ENCODE data around the gene P2RX6. TPM values are rescaled to one million over a fixed set of nuclear protein-coding genes. Genes with fewer than 3 reads are reported as not detected.

Gene P2RX6
- total and polyA plus RNA-seq, 2 experiments from 2014 or later: 3.3 to 8.0 TPM

DNA sequence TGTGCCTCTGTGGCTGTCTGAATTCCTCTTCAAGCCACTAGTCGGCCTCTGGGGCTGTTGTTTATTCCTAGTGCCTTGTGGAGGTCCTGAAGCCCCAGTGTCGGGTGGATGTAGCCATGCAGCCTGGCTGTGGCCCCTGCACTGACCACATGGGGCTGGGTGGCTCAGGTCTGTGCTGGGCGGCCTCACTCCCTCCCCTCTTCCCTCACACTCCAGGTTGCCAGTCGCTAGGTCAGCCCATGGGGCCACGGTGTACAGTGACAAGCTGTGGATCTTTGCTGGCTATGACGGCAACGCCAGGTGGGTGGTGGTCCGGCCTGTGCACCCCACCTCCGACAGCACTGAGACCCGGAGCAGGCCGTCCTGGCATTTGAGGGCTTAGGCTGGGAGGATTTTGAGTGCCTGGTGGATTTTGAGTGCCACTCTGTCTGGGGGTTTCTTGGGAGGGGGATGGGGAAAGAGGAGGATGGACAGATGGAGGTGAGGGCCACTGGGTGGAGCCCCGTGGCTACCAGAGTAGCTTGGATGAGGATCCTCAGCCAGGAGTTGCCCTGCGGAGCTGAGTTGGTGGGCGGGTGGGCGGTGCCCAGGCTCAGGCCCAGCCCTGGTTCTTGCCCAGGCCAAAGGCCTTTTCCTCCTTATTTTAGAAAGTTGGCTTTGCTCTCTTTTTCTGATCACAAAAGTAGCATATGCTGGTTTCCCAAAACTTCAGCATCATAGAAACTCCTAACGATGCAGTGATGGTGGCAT, 26.2 kb upstream of the P2RX6 start:
- Histone ChIP-seq H3K9me2 (replicated peaks; ENCODE audit: insufficient read depth) (no peaks in the 10 kb centered on the region), H4K20me1 (ENCODE audit: insufficient read depth, poor library complexity, severe bottlenecking) (no peaks in the 10 kb centered on the region), H3K27ac (no peak overlapping the region), H3K4me2 (no peak overlapping the region), H3K4me1 (ENCODE audit: insufficient read depth) (no peaks in the 10 kb centered on the region), H3K4me3 (no peak overlapping the region), H3K36me3 (replicated peaks; ENCODE audit: insufficient read depth, low read depth) (no peaks in the 10 kb centered on the region), H3K9me3 (ENCODE audit: low read depth) (no peaks in the 10 kb centered on the region), H2AFZ (no peak overlapping the region), H3K79me2 (no peaks in the 10 kb centered on the region), H3K27me3 (no peaks in the 10 kb centered on the region)
- TF ChIP-seq EZH2phosphoT487 (IDR thresholded peaks at IDR 0.05; ENCODE audit: low read depth, severe bottlenecking, unreplicated experiment) (no peak), EZH2 (IDR thresholded peaks at IDR 0.05; ENCODE audit: borderline replicate concordance) (no peak)
- TF ChIP-seq, protein P1, sequence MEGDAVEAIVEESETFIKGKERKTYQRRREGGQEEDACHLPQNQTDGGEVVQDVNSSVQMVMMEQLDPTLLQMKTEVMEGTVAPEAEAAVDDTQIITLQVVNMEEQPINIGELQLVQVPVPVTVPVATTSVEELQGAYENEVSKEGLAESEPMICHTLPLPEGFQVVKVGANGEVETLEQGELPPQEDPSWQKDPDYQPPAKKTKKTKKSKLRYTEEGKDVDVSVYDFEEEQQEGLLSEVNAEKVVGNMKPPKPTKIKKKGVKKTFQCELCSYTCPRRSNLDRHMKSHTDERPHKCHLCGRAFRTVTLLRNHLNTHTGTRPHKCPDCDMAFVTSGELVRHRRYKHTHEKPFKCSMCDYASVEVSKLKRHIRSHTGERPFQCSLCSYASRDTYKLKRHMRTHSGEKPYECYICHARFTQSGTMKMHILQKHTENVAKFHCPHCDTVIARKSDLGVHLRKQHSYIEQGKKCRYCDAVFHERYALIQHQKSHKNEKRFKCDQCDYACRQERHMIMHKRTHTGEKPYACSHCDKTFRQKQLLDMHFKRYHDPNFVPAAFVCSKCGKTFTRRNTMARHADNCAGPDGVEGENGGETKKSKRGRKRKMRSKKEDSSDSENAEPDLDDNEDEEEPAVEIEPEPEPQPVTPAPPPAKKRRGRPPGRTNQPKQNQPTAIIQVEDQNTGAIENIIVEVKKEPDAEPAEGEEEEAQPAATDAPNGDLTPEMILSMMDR (IDR thresholded peaks at IDR 0.05; ENCODE audit: poor library complexity): no peak
- 96% methylated on average over 16 of the region's 16 CpGs for WGBS (ENCODE audit: low lambda C conversion rate, missing lambda C conversion rate)
- DNase-seq (ENCODE audit: low spot score): no peak

DNA sequence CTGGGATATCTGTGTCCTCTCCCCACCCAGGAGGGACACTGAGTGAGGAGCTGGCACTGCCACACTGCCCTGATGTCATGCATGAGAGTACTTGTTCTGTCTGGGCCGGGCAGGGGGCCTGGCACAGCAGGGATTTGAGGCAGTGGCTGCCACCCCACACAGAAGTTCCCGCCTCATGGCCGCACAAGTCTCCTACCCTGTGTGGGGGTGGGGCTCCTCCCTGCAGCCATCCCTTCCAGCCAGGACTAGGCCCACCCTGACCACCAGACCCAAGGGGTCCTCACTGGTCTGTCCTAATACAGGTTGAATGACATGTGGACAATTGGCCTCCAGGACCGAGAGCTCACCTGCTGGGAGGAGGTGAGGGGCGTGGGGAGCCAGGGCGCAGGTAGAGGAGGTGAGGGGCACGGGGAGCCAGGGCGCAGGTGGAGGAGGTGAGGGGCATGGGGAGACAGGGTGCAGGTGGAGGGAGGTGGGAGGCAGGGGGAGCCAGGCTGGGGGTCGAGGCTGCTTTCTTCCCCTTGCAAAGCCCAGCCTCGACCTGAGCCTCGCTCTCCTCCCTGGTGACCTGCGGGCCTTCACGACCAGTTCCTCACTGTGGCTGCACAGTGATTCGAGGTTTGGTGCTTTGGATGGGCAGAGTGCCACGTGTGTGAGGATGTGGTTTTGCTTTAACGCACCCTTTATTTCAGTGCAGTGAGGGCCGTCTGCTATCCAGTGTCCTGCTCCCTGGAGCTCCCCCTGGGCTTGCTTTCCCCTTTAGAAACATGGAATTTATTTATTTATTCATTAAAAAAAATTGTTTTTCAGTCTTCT, 25.4 kb upstream of the P2RX6 start:
- no peaks in the 10 kb centered on the region for H3K9me3 ChIP-seq (ENCODE audit: low read depth)
- no peaks in the 10 kb centered on the region for H4K20me1 ChIP-seq (ENCODE audit: insufficient read depth, poor library complexity, severe bottlenecking)
- TF ChIP-seq EZH2 (IDR thresholded peaks at IDR 0.05; ENCODE audit: borderline replicate concordance): no peak
- no peak for TF ChIP-seq EZH2phosphoT487 (IDR thresholded peaks at IDR 0.05; ENCODE audit: low read depth, severe bottlenecking, unreplicated experiment)
- TF ChIP-seq, protein P1 (IDR thresholded peaks at IDR 0.05; ENCODE audit: poor library complexity): no peak
- H3K4me3 ChIP-seq: no peak overlapping the region
- no peaks in the 10 kb centered on the region for H3K27me3 ChIP-seq
- no peak overlapping the region for H3K27ac ChIP-seq
- H3K9me2 ChIP-seq (replicated peaks; ENCODE audit: insufficient read depth): no peaks in the 10 kb centered on the region
- no peak overlapping the region for H3K4me2 ChIP-seq
- no peak for DNase-seq (ENCODE audit: low spot score)
- no peak overlapping the region for H2AFZ ChIP-seq
- H3K79me2 ChIP-seq: no peaks in the 10 kb centered on the region
- no peaks in the 10 kb centered on the region for H3K36me3 ChIP-seq (replicated peaks; ENCODE audit: insufficient read depth, low read depth)
- 85% methylated on average over 14 of the region's 17 CpGs for WGBS (ENCODE audit: low lambda C conversion rate, missing lambda C conversion rate)
- no peaks in the 10 kb centered on the region for H3K4me1 ChIP-seq (ENCODE audit: insufficient read depth)

DNA sequence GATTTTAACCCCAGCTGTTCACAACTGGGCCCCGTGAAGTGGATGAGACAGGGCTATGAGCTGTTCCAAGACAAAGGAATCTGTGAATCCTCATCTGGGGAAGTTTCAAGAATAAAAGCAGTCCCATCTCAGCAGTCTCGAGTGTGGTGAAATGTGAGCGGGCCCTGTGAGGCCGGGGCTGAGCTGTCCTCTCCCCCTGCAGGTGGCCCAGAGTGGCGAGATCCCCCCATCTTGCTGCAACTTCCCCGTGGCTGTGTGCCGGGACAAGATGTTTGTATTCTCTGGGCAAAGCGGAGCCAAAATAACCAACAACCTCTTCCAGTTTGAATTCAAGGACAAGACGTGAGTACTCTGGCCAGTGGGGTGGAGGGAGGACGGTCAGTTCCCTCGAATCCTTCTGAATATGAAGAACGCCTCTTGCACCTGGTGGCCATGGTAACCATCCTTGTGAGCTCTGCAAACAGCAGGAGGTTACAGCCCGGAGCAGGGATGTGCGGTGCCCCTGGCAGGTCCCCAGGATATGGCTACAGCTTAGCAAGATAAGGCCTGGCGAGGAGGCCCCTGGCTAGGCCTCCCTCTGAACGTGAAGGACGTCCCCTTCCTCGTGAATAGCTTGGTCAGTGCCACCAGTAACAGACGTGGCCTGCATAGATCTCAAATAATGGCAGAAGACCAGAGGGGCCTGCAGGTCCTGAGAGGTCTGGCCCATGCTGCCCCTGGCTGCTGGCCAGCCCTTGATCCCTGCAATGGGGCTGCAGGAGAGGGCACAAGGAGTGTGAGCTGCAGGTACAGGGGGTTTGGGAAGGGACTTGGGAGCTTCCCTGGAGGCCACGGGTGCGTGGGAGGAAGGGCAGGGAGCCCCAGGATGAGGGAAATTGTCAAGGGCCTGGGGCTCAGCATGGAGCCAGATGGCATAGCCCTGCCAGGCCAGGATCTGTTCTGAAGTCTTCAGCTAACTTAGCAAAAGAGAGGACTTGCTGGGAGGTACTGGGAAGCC, 24.5 kb upstream of the P2RX6 start:
- no peak overlapping the region for H3K27ac ChIP-seq

More for the DNA sequence above, 24.5 kb upstream of the P2RX6 start:
- Histone ChIP-seq H3K4me2 (no peak overlapping the region), H3K9me2 (replicated peaks; ENCODE audit: insufficient read depth) (no peaks in the 10 kb centered on the region), H3K36me3 (replicated peaks; ENCODE audit: insufficient read depth, low read depth) (no peaks in the 10 kb centered on the region), H3K4me1 (ENCODE audit: insufficient read depth) (no peaks in the 10 kb centered on the region), H3K79me2 (no peaks in the 10 kb centered on the region), H2AFZ (no peak overlapping the region), H3K4me3 (no peak overlapping the region), H4K20me1 (ENCODE audit: insufficient read depth, poor library complexity, severe bottlenecking) (no peaks in the 10 kb centered on the region), H3K27me3 (no peaks in the 10 kb centered on the region), H3K9me3 (ENCODE audit: low read depth) (no peaks in the 10 kb centered on the region)
- WGBS (ENCODE audit: low lambda C conversion rate, missing lambda C conversion rate): 85% methylated on average over 21 of the region's 21 CpGs
- TF ChIP-seq, protein P1 (IDR thresholded peaks at IDR 0.05; ENCODE audit: poor library complexity): no peak
- TF ChIP-seq EZH2 (IDR thresholded peaks at IDR 0.05; ENCODE audit: borderline replicate concordance) (no peak), EZH2phosphoT487 (IDR thresholded peaks at IDR 0.05; ENCODE audit: low read depth, severe bottlenecking, unreplicated experiment) (no peak)
- no peak for DNase-seq (ENCODE audit: low spot score)

All from hepatocyte (in vitro differentiated cells).